DND-41 (cell line): ENCODE measurements around the gene CREB3L1.
A peak's percentile ranks its signal among the peaks of the same experiment; 100 is the strongest.

ENCODE experiments used
- ATAC-seq: fragments of 200-7000 bp; cut with Tn5 transposase; 3 replicates; pipeline ENCODE4 v1.9.1; 2021; ENCODE audit warnings: low read depth; ENCODE audit not compliant: insufficient read depth
- DNase-seq: peaks from one replicate; pipeline ENCODE4 v3.0.0-alpha.2; 2020
- H2AFZ ChIP-seq: 2 replicates; pipeline ENCODE4 v1.6.0; 2012; ENCODE audit warnings: low read depth, low read length
- H3K27ac ChIP-seq: 2 replicates; pipeline ENCODE4 v1.5.1; 2012; ENCODE audit warnings: low read length, inconsistent platforms
- H3K27me3 ChIP-seq: fragments of 200-600 bp; sonication (generic); 2 replicates; pipeline ENCODE4 v1.6.0; 2012; ENCODE audit warnings: low read length, mild to moderate bottlenecking, inconsistent platforms; ENCODE audit not compliant: insufficient read depth, poor library complexity
- H3K36me3 ChIP-seq: 2 replicates; pipeline ENCODE4 v1.5.1; 2012; ENCODE audit warnings: low read length, inconsistent platforms; ENCODE audit not compliant: insufficient read depth
- H3K4me1 ChIP-seq: 2 replicates; pipeline ENCODE4 v1.5.1; 2012; ENCODE audit warnings: mild to moderate bottlenecking, low read length; ENCODE audit not compliant: insufficient read depth
- H3K4me2 ChIP-seq: 2 replicates; pipeline ENCODE4 v1.6.0; 2012; ENCODE audit warnings: mild to moderate bottlenecking, moderate library complexity, low read length, inconsistent platforms; ENCODE audit not compliant: insufficient read depth
- H3K4me3 ChIP-seq, 2 experiments: fragments of 200-600 bp in 1 of 2; shearing (Covaris generic) in 1 of 2; 2 replicates each; pipeline ENCODE4 v1.5.1; 2012 to 2016; ENCODE audit warnings: inconsistent platforms in 2 of 2, low read length in 2 of 2, mild to moderate bottlenecking in 2 of 2, low read depth in 1 of 2, moderate library complexity in 1 of 2
- H3K79me2 ChIP-seq: 2 replicates; pipeline ENCODE4 v1.6.0; 2012; ENCODE audit warnings: low read length, inconsistent platforms; ENCODE audit not compliant: insufficient read depth
- H3K9ac ChIP-seq: 2 replicates; pipeline ENCODE4 v1.6.0; 2012; ENCODE audit warnings: low read depth, mild to moderate bottlenecking, inconsistent platforms, low read length, moderate library complexity
- H3K9me3 ChIP-seq: 2 replicates; pipeline ENCODE4 v1.5.1; 2012; ENCODE audit warnings: low read length, moderate library complexity, mild to moderate bottlenecking, inconsistent platforms; ENCODE audit not compliant: insufficient read depth, severe bottlenecking
- H4K20me1 ChIP-seq: 2 replicates; pipeline ENCODE4 v1.6.0; 2012; ENCODE audit warnings: low read length; ENCODE audit not compliant: insufficient read depth
- EZH2 ChIP-seq: IDR thresholded peaks from 3 replicates; pipeline ENCODE4 v1.6.1; 2012; ENCODE audit warnings: borderline replicate concordance, low read depth, mild to moderate bottlenecking, moderate library complexity, low read length, inconsistent platforms; ENCODE audit not compliant: severe bottlenecking
- TF ChIP-seq, protein P1 (sequence below): IDR thresholded peaks from 2 replicates; pipeline ENCODE4 v1.5.1; 2012; ENCODE audit warnings: borderline replicate concordance, low read length, moderate library complexity, mild to moderate bottlenecking; ENCODE audit not compliant: poor library complexity, severe bottlenecking; ENCODE audit errors: extremely low read depth

The CREB3L1 gene

DNA sequence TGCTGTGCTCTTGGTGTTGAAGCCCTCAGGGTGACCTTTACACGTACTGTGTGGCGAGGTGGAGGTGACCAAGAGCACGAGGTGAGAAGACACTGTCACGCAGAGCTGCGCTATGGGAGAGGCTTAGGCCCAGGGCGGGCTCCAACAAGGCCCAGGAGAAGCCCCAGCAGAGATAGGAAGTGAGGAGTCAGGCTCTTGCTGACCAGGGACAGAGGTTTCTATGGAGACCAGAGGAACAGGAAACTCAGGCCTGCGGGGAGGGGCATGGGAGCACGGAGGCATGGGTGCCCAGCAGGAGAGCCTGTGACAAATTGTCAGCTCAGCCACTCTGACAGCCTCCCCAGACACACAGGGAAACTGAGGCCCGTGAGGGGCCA lies 85.6 kb downstream of the CREB3L1 start:
- no peak for TF ChIP-seq EZH2
- TF ChIP-seq, protein P1, sequence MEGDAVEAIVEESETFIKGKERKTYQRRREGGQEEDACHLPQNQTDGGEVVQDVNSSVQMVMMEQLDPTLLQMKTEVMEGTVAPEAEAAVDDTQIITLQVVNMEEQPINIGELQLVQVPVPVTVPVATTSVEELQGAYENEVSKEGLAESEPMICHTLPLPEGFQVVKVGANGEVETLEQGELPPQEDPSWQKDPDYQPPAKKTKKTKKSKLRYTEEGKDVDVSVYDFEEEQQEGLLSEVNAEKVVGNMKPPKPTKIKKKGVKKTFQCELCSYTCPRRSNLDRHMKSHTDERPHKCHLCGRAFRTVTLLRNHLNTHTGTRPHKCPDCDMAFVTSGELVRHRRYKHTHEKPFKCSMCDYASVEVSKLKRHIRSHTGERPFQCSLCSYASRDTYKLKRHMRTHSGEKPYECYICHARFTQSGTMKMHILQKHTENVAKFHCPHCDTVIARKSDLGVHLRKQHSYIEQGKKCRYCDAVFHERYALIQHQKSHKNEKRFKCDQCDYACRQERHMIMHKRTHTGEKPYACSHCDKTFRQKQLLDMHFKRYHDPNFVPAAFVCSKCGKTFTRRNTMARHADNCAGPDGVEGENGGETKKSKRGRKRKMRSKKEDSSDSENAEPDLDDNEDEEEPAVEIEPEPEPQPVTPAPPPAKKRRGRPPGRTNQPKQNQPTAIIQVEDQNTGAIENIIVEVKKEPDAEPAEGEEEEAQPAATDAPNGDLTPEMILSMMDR = no peak

GRCh38 chr11:46363455-46364005 lies 86.1 kb downstream of the CREB3L1 start:
- Histone ChIP-seq H3K9me3 (no peaks in the 10 kb centered on the region), H4K20me1 (peaks cover 59% of the 10 kb centered on the region), H3K27ac (peak overlapping the region; percentile 100; the same call in 1 of the 2 replicates), H3K27me3 (no peaks in the 10 kb centered on the region), H3K9ac (peak overlapping the region; percentile 92; the same call in 1 of the 2 replicates), H2AFZ (no peak overlapping the region), H3K4me3 (no peak overlapping the region), H3K4me1 (peaks cover 30% of the 10 kb centered on the region), H3K79me2 (peaks cover 92% of the 10 kb centered on the region), H3K4me2 (no peak overlapping the region), H3K36me3 (peaks cover 55% of the 10 kb centered on the region)
- TF ChIP-seq, protein P1 = no peak
- TF ChIP-seq EZH2 = no peak
- DNase-seq = no peak
- no peak for ATAC-seq

More for the DNA sequence above, 85.6 kb downstream of the CREB3L1 start:
- no peak overlapping the region for H2AFZ ChIP-seq
- peak overlapping the region in 1 of 2 experiments; percentile 69; a peak in 2 of 4 replicates for H3K4me3 ChIP-seq
- peaks cover 54% of the 10 kb centered on the region for H4K20me1 ChIP-seq
- peaks cover 30% of the 10 kb centered on the region for H3K4me1 ChIP-seq
- H3K27ac ChIP-seq = peak overlapping the region; percentile 100
- H3K27me3 ChIP-seq = no peaks in the 10 kb centered on the region
- peaks cover 49% of the 10 kb centered on the region for H3K36me3 ChIP-seq
- H3K4me2 ChIP-seq = peak overlapping the region; percentile 97
- no peak for DNase-seq
- H3K9ac ChIP-seq = peak overlapping the region; percentile 92
- ATAC-seq = no peak
- H3K9me3 ChIP-seq = no peaks in the 10 kb centered on the region
- H3K79me2 ChIP-seq = peaks cover 92% of the 10 kb centered on the region

GRCh38 chr11:46364056-46364455 lies 86.6 kb downstream of the CREB3L1 start:
- Histone ChIP-seq H3K36me3 (peaks cover 60% of the 10 kb centered on the region), H3K4me1 (peaks cover 30% of the 10 kb centered on the region), H3K4me2 (no peak overlapping the region), H4K20me1 (peaks cover 60% of the 10 kb centered on the region), H3K27me3 (no peaks in the 10 kb centered on the region), H2AFZ (no peak overlapping the region), H3K9ac (no peak overlapping the region), H3K4me3 (no peak overlapping the region), H3K27ac (peak overlapping the region; percentile 24; the same call in 1 of the 2 replicates), H3K9me3 (no peaks in the 10 kb centered on the region), H3K79me2 (peaks cover 90% of the 10 kb centered on the region)
- TF ChIP-seq, protein P1 = no peak
- TF ChIP-seq EZH2 = no peak
- DNase-seq (no peak), ATAC-seq (no peak)
